ENCODE measurements around the gene PKN1.

- TF ChIP-seq CTCF (conservative IDR thresholded peaks at IDR 0.05; ENCODE audit: low read depth, low read length) (no peak), MAZ (IDR thresholded peaks at IDR 0.05; ENCODE audit: borderline replicate concordance, low read depth, low read length) (no peak), POLR2A (IDR thresholded peaks at IDR 0.05; ENCODE audit: low read depth, low read length) (no peak), CEBPB (IDR thresholded peaks at IDR 0.05; ENCODE audit: low read depth, low read length) (no peak), RFX5 (IDR thresholded peaks at IDR 0.05; ENCODE audit: low read depth, low read length) (no peak), RAD21 (IDR thresholded peaks at IDR 0.05; ENCODE audit: low read length) (no peak), MXI1 (IDR thresholded peaks at IDR 0.05; ENCODE audit: borderline replicate concordance, low read depth, low read length) (no peak), USF2 (IDR thresholded peaks at IDR 0.05; ENCODE audit: low read depth, low read length) (no peak), FOS (IDR thresholded peaks at IDR 0.05; ENCODE audit: low read depth, low read length) (no peak), NFE2L2 (IDR thresholded peaks at IDR 0.05; ENCODE audit: low read depth, low read length) (no peak), RCOR1 (IDR thresholded peaks at IDR 0.05; ENCODE audit: insufficient replicate concordance, low read length) (no peak), BHLHE40 (IDR thresholded peaks at IDR 0.05; ENCODE audit: low read depth, low read length) (no peak), SMC3 (IDR thresholded peaks at IDR 0.05; ENCODE audit: low read depth, low read length) (no peak), MAFK (IDR thresholded peaks at IDR 0.05; ENCODE audit: low read depth, low read length) (no peak)
Observed at GRCh38 chr19:14459703-14460102, 26.6 kb downstream of the PKN1 start.

Data from IMR-90 (cell line).